Activated B cell treated with CpG ODN at 0.5 μM for 24 hours (primary cell): ENCODE results near the gene SCUBE1. TPM values are rescaled to one million over a fixed set of nuclear protein-coding genes. Genes with fewer than 3 reads are reported as not detected.

Experiments
- ATAC-seq: fragments of 200-7000 bp; cut with Tn5 transposase; one replicate; pipeline ENCODE4 v1.10.0; 2021; ENCODE audit warnings: low read depth, mild to moderate bottlenecking, moderate library complexity
- CTCF ChIA-PET: fragments of 350-600 bp; sonication (Branson Sonifier 250); formaldehyde crosslinking; loops from one replicate; lab custom pipeline; 2021; ENCODE audit warnings: antibody characterized with exemption; lab: Charles Lee
- POLR2A ChIA-PET: fragments of 350-600 bp; sonication (Branson Sonifier 250); formaldehyde crosslinking; loops from one replicate; lab custom pipeline; 2021; ENCODE audit warnings: antibody characterized with exemption; lab: Charles Lee
- DNase-seq: peaks from one replicate; pipeline ENCODE4 v3.0.0; 2022
- H3K27ac Mint-ChIP-seq: one replicate; pipeline ENCODE4 v1.8.0; 2020; ENCODE audit warnings: mixed read lengths
- H3K27me3 Mint-ChIP-seq: one replicate; pipeline ENCODE4 v1.8.0; 2021; ENCODE audit warnings: mixed read lengths
- H3K36me3 Mint-ChIP-seq: one replicate; pipeline ENCODE4 v1.8.0; 2021; ENCODE audit warnings: low read depth, mixed read lengths
- H3K4me1 Mint-ChIP-seq: one replicate; pipeline ENCODE4 v1.8.0; 2021; ENCODE audit warnings: mixed read lengths
- H3K4me3 Mint-ChIP-seq: one replicate; pipeline ENCODE4 v1.8.0; 2020; ENCODE audit warnings: mild to moderate bottlenecking, mixed read lengths
- H3K9me3 Mint-ChIP-seq: one replicate; pipeline ENCODE4 v1.8.0; 2020; ENCODE audit warnings: mixed read lengths
- CTCF ChIP-seq: fragments of 200-600 bp; IDR thresholded peaks from one replicate; pipeline ENCODE4 v1.8.0; 2022; ENCODE audit warnings: antibody characterized with exemption, mild to moderate bottlenecking
- intact Hi-C: fragments of 100-400 bp; cut with micrococcal nuclease; formaldehyde crosslinking; loops from one replicate; pipeline ENCODE4 v1.15.1; 2024
- total RNA-seq: library from RNA; stranded (reverse); gene quantifications from 2 replicates; pipeline ENCODE4 v1.2.3, GENCODE V29; 2022

The SCUBE1 gene
- total RNA-seq, 1 donor from 2014 or later, result not detected

- CTCF ChIA-PET, result no interaction called here
- peaks cover 14% of the 10 kb centered on the region for H3K4me1 Mint-ChIP-seq
- no peaks in the 10 kb centered on the region for H3K9me3 Mint-ChIP-seq
- H3K36me3 Mint-ChIP-seq, result peaks cover 7% of the 10 kb centered on the region
- DNase-seq, result no peak
- H3K27ac Mint-ChIP-seq, result no peak overlapping the region
- POLR2A ChIA-PET, result interaction anchor here (0.6 kb wide), 1 partner anchor 41 kb away, joined by 3 read pairs; no protein-coding TSS in a partner anchor
- peak overlapping the region; percentile 75 for H3K4me3 Mint-ChIP-seq
- no peak for TF ChIP-seq CTCF
- H3K27me3 Mint-ChIP-seq, result no peaks in the 10 kb centered on the region
- no peak for ATAC-seq
- intact Hi-C loops, result loop anchor here (2.0 kb wide), 1 partner anchor 75 kb away; the partner anchor contains the start of gene BIK
Measured at GRCh38 chr22:43185860-43186261, 157.3 kb downstream of the SCUBE1 start.

- no peak for TF ChIP-seq CTCF
- POLR2A ChIA-PET, result interaction anchor here (1.1 kb wide), 1 partner anchor 772 kb away, joined by 3 read pairs; the partner anchor contains the start of gene SAMM50
- Mint-ChIP-seq H3K4me1 (peaks cover 14% of the 10 kb centered on the region), H3K27me3 (no peaks in the 10 kb centered on the region), H3K4me3 (peak overlapping the region; percentile 24), H3K9me3 (no peaks in the 10 kb centered on the region), H3K27ac (no peak overlapping the region), H3K36me3 (peaks cover 23% of the 10 kb centered on the region)
- no peak for DNase-seq
- ATAC-seq, result no peak
- intact Hi-C loops, result no loop called here
- CTCF ChIA-PET, result no interaction called here
Measured at GRCh38 chr22:43183496-43184277, 159.5 kb downstream of the SCUBE1 start.

DNA sequence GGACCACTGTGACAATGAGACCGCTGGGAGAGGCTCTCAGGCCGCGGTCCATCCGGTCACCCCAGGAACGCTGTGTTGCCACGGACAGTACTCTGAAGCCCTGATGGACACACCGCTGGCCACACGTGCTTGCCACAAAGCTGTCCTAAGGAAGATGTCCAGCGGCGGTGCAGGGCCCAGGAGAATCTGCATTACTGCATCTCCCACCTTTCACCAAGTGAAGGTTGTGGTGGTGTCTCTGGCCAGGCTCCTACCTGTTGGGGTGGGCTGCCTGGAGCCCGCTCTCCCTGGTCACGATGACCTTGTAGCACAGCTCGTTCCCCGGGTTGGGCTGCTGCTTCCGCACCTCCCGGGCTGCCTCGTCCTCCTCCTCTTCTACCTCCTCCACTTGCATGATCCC lies 160.4 kb downstream of the SCUBE1 start:
- DNase-seq (no peak), ATAC-seq (no peak)
- ChIA-PET CTCF (no interaction called here), POLR2A (no interaction called here)
- Mint-ChIP-seq H3K27ac (no peak overlapping the region), H3K9me3 (no peaks in the 10 kb centered on the region), H3K27me3 (no peaks in the 10 kb centered on the region), H3K36me3 (peaks cover 33% of the 10 kb centered on the region), H3K4me1 (peaks cover 14% of the 10 kb centered on the region), H3K4me3 (no peak overlapping the region)
- intact Hi-C loops, result no loop called here
- TF ChIP-seq CTCF, result no peak

GRCh38 chr22:43182118-43182517 lies 161.1 kb downstream of the SCUBE1 start:
- Mint-ChIP-seq H3K36me3 (peaks cover 38% of the 10 kb centered on the region), H3K27me3 (no peaks in the 10 kb centered on the region), H3K4me1 (peaks cover 14% of the 10 kb centered on the region), H3K9me3 (no peaks in the 10 kb centered on the region), H3K27ac (no peak overlapping the region), H3K4me3 (no peak overlapping the region)
- no peak for TF ChIP-seq CTCF
- DNase-seq, result no peak
- intact Hi-C loops, result no loop called here
- ATAC-seq, result no peak
- ChIA-PET POLR2A (no interaction called here), CTCF (no interaction called here)

DNA sequence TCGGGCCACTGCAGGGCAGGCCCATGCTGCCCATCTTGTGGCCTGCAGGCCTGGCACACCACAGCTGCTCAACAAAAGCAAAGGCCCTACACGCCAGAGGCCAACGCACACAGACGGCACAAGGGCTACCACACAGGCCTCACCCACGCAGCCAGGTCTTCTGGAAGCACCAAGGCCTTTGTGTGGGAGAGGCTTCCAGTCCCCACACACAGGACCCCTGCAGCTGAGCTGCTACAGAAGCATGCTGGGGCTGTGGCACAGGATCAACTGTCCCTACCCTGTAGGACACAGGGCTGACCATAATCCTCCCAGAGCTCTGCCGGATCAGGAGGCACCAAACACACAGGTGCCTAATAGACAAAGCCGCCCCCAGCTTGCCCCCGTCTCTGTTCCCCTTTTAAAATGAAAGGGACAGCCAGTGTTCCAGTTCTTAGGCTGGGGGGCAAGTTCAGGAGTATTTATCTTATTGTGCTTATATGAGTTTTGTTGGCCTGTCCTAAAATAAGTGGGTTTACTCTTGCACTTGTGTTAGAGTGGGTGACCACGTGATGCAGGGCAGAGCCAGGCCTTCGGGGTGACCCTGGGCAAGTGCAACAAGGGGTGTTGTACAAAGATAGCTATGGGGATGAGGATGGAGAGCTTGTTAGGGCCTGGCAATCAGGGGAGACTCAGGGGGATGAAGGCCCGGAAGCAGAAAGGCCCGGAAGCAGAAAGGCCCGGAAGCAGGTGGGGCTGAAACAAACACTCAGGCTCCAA lies 161.7 kb downstream of the SCUBE1 start:
- peaks cover 14% of the 10 kb centered on the region for H3K4me1 Mint-ChIP-seq
- TF ChIP-seq CTCF, result no peak
- intact Hi-C loops, result no loop called here
- peaks cover 38% of the 10 kb centered on the region for H3K36me3 Mint-ChIP-seq
- ChIA-PET POLR2A (no interaction called here), CTCF (no interaction called here)
- H3K9me3 Mint-ChIP-seq, result no peaks in the 10 kb centered on the region
- H3K4me3 Mint-ChIP-seq, result no peak overlapping the region
- H3K27me3 Mint-ChIP-seq, result no peaks in the 10 kb centered on the region
- no peak for DNase-seq
- no peak for ATAC-seq
- no peak overlapping the region for H3K27ac Mint-ChIP-seq
